ENCODE data around the gene SENP5.
"Not testable (repeated sequence)": the region's sequence is repeated elsewhere in the genome, so short reads cannot be mapped to it uniquely, and the experiment has no call there.

The SENP5 gene

DNA sequence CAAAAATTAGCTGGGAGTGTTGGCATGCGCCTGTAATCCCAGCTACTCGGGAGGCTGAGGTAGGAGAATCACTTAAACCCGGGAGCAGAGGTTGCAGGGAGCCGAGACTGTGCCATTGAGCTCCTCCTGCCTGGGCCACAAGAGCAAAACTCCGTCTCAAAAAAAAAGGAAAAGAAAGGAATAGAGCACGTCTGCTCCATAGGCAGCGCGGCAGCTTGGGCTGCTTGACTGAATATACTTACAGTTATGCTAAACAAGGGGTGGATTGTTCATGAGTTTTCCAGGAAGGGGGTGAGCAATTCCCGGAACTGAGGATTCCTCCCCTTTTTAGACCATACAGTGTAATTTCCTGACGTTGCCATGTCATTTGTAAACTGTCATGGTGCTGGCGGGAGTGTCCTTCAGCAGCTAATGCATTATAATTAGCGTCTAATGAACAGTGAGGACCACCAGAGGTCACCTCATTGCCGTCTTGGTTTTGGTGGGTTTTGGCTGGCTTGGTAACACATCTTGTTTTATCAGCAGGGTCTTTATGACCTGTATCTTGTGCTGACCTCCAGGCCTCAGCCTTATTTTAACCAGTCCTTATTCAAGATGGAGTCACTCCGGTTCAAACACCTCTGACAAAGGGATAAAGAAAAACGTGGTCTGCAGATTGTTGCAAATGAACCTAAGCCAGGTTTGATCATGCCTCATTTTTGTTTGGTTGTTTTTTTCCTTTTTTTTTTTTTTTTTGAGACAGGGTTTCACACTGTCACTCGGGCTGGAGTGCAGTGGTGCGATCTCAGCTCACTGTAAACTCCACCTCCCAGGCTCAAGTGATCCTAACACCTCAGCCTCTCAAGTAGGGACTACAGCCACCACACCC, 24.9 kb upstream of the SENP5 start:
- in situ Hi-C loops (cut with MboI; ENCODE audit: low sequenced_read_pairs, unreplicated experiment): loop anchor here (10.0 to 25.0 kb wide), 2 partner anchors 132 to 344 kb away; no protein-coding TSS in a partner anchor
- DNase-seq (ENCODE audit: low spot score): no peak
- TF ChIP-seq, protein P1, sequence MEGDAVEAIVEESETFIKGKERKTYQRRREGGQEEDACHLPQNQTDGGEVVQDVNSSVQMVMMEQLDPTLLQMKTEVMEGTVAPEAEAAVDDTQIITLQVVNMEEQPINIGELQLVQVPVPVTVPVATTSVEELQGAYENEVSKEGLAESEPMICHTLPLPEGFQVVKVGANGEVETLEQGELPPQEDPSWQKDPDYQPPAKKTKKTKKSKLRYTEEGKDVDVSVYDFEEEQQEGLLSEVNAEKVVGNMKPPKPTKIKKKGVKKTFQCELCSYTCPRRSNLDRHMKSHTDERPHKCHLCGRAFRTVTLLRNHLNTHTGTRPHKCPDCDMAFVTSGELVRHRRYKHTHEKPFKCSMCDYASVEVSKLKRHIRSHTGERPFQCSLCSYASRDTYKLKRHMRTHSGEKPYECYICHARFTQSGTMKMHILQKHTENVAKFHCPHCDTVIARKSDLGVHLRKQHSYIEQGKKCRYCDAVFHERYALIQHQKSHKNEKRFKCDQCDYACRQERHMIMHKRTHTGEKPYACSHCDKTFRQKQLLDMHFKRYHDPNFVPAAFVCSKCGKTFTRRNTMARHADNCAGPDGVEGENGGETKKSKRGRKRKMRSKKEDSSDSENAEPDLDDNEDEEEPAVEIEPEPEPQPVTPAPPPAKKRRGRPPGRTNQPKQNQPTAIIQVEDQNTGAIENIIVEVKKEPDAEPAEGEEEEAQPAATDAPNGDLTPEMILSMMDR (IDR thresholded peaks at IDR 0.05; ENCODE audit: borderline replicate concordance, control extremely low read depth, extremely low read depth, insufficient read depth, missing control alignments): no peak

DNA sequence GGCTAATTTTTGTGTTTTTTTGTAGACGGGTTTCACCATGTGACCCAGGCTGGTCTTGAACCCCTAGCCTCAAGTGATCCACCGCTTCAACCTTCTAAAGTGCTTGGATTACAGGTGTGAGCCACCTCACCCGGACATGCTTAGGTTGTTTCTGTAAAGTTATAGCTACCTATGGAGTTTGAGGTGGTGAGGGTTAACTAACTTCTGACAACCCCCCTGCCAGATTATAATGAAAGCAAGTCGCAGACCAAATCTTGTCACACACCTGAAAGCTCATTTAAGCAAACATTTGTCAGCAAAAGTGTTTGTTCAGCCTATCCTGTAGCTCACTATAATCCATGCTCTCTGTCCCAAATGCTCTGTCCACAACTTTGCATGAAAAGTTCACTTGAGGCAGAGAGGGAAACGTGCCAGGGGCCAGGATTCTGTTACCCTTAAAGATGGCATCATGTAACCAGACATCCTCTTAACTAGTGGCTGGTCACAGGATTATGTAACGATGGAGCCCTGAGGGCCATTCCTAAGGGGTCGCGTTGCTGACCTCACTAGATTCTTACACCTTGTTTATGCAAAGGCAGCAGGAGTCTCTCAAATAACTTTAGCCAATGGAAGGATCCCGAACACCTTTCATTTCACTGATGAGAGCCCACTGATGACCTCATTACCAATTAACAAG, 24.1 kb upstream of the SENP5 start:
- no peak for DNase-seq (ENCODE audit: low spot score)
- TF ChIP-seq, protein P1 (IDR thresholded peaks at IDR 0.05; ENCODE audit: borderline replicate concordance, control extremely low read depth, extremely low read depth, insufficient read depth, missing control alignments): no peak
- in situ Hi-C loops (cut with MboI; ENCODE audit: low sequenced_read_pairs, unreplicated experiment): loop anchor here (10.0 to 25.0 kb wide), 2 partner anchors 131 to 344 kb away; no protein-coding TSS in a partner anchor

DNA sequence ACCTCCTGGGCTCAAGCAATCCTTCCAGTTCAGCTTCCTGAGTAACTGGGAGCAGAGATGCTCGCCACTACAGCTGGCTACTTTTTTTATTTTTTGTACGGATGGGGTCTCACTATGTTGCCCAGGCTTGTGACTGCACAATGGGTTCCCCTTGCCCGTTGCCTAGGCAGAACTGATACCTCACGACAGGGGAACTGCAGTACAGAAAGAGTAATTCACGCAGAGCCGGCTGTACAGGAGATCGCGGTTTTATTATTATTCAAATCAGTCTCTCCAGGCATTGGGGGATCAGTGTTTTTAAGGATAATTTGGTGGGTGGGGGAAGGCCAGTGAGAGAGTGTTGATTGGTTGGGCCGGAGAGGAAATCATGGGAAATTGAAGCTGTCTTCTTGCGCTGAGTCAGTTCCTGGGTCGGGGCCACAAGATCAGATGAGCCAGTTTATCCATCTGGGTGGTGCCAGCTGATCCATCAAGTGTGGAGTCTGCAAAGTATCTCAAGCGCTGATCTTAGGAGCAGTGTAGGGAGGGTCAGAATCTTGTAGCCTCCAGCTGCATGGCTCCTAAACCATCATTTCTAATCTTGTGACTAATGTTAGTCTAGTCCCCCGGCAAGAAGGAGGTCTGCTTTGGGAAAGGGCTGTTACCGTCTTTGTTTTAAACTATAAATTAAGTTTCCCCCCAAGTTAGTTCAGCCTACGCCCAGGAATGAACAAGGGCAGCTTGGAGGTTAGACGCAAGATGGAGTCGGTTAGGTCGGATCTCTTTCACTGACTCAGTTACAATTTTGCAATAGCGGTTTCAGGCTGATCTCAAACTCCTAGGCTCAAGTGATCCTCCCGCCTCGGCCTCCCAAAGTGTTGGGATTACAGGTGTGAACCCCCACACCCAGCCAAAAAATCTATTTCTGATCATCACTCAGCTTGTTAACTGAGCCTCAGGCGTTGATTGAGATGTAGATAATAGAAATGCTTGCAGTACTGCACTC, 23.2 kb upstream of the SENP5 start:
- DNase-seq (ENCODE audit: low spot score): not testable (repeated sequence)
- in situ Hi-C loops (cut with MboI; ENCODE audit: low sequenced_read_pairs, unreplicated experiment): loop anchor here (10.0 to 25.0 kb wide), 2 partner anchors 130 to 343 kb away; no protein-coding TSS in a partner anchor

DNA sequence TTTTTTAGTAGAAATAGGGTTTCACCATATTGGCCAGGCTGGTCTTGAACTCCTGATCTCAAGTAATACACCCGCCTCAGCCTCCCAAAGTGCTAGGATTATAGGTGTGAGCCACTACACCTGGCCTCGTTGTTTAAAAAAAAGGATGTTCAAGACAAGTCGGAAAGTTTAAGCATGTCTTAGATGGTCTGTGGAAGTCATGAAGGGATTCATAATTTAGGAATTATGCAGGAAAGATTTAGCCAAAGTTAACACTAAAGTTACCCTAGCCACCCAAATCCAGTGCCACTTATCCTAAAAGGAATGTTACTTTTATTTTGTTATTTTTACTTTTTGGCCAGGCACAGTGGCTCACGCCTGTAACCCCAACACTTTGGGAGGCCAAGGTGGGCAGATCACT, 19.3 kb upstream of the SENP5 start:
- in situ Hi-C loops (cut with MboI; ENCODE audit: low sequenced_read_pairs, unreplicated experiment): loop anchor here (10.0 to 25.0 kb wide), 2 partner anchors 126 to 339 kb away; no protein-coding TSS in a partner anchor
- not testable (repeated sequence) for DNase-seq (ENCODE audit: low spot score)

DNA sequence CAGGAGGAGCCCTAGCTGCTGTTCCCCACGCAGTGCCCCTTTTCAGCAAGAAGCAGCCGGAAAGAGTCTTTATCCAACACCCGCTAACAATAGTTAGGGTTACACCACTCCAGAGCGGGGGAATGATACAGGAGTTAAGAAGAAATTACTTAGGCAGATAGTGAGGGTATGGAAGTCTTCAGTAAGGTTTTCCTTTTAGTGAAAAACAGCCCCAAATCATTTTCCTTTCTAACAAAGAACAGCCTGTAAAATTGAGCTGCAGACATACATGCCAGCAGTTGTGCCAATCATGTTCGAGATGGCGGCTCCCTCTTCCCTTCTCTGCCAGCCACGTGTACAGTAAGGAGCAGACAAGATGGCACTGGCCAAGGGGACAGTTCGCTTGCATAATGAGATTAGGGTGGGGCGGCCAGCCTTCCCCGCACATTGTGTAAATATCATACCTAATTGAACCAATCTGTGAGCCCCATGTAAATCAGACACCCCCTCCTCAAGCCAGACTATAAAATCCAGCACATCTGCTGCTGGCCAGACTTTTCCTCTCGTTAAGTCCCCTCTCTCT, 18.5 kb upstream of the SENP5 start:
- TF ChIP-seq, protein P1 (IDR thresholded peaks at IDR 0.05; ENCODE audit: borderline replicate concordance, control extremely low read depth, extremely low read depth, insufficient read depth, missing control alignments): no peak
- DNase-seq (ENCODE audit: low spot score): no peak

DNA sequence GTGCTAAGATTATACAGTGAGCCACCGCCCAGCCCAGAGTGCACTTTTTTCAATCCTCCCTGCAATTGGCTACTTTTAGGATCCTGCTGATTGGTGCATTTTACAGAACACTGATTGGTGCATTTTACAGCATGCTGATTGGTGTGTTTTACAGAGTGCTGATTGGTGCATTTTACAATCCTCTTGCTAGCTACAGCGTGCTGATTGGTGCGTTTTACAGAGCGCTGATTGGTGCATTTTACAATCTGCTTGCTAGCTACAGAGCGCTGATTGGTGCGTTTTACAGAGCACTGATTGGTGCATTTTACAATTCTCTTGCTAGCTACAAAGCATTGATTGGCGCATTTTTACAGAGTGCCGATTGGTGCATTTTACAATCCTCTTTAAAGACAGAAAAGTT, 4.7 kb upstream of the SENP5 start:
- in situ Hi-C loops (cut with MboI; ENCODE audit: low sequenced_read_pairs, unreplicated experiment); DNase-seq (ENCODE audit: low spot score): not testable (repeated sequence)

More for the DNA sequence above, 18.5 kb upstream of the SENP5 start:
- in situ Hi-C loops (cut with MboI; ENCODE audit: low sequenced_read_pairs, unreplicated experiment): loop anchor here (10.0 to 25.0 kb wide), 2 partner anchors 126 to 338 kb away; no protein-coding TSS in a partner anchor

DNA sequence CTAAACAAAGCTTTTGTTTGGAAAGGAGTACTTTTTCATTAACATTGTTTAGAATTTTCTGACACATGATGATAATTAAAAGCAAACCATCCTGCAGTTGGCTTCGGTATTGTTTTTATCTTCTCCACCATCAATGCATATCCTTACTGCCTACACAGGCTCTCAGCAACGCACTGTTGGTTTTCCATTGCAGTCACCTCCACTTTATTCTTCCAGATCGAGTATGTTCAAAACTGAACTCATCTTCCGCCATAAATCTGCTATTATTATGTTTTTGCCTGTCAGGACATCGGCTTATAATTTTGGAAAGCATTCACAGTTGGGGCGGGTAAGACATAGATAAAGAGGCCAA, 589 bp upstream of the SENP5 start:
- TF ChIP-seq, protein P1 (IDR thresholded peaks at IDR 0.05; ENCODE audit: borderline replicate concordance, control extremely low read depth, extremely low read depth, insufficient read depth, missing control alignments): no peak
- in situ Hi-C loops (cut with MboI; ENCODE audit: low sequenced_read_pairs, unreplicated experiment): no loop called here

More for the DNA sequence above, 589 bp upstream of the SENP5 start:
- DNase-seq (ENCODE audit: low spot score): no peak

All from GM13976 (cell line).